ENCODE results near the gene RAD51B.

The RAD51B gene

GRCh38 chr14:68644101-68644500 lies 824.5 kb downstream of the RAD51B start:
- in situ Hi-C loops (cut with HindIII; ENCODE audit: low sequenced_read_pairs), result no loop called here
- H3K4me3 ChIP-seq (ENCODE audit: low read depth, low read length), result no peak overlapping the region
- DNase-seq (ENCODE audit: low read depth, low spot score), result no peak
- TF ChIP-seq, protein P1, sequence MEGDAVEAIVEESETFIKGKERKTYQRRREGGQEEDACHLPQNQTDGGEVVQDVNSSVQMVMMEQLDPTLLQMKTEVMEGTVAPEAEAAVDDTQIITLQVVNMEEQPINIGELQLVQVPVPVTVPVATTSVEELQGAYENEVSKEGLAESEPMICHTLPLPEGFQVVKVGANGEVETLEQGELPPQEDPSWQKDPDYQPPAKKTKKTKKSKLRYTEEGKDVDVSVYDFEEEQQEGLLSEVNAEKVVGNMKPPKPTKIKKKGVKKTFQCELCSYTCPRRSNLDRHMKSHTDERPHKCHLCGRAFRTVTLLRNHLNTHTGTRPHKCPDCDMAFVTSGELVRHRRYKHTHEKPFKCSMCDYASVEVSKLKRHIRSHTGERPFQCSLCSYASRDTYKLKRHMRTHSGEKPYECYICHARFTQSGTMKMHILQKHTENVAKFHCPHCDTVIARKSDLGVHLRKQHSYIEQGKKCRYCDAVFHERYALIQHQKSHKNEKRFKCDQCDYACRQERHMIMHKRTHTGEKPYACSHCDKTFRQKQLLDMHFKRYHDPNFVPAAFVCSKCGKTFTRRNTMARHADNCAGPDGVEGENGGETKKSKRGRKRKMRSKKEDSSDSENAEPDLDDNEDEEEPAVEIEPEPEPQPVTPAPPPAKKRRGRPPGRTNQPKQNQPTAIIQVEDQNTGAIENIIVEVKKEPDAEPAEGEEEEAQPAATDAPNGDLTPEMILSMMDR (IDR thresholded peaks at IDR 0.05; ENCODE audit: low read depth, low read length), result no peak

GRCh38 chr14:68645371-68645770 lies 825.8 kb downstream of the RAD51B start:
- no peak for DNase-seq (ENCODE audit: low read depth, low spot score)
- in situ Hi-C loops (cut with HindIII; ENCODE audit: low sequenced_read_pairs), result no loop called here
- TF ChIP-seq, protein P1 (IDR thresholded peaks at IDR 0.05; ENCODE audit: low read depth, low read length), result no peak

GRCh38 chr14:68649476-68650189 lies 830.1 kb downstream of the RAD51B start:
- no peak overlapping the region for H3K4me3 ChIP-seq (ENCODE audit: low read depth, low read length)
- TF ChIP-seq, protein P1 (IDR thresholded peaks at IDR 0.05; ENCODE audit: low read depth, low read length), result no peak
- in situ Hi-C loops (cut with HindIII; ENCODE audit: low sequenced_read_pairs), result no loop called here
- DNase-seq (ENCODE audit: low read depth, low spot score), result peak; percentile 38

More at GRCh38 chr14:68645371-68645770, 825.8 kb downstream of the RAD51B start:
- H3K4me3 ChIP-seq (ENCODE audit: low read depth, low read length), result no peak overlapping the region

DNA sequence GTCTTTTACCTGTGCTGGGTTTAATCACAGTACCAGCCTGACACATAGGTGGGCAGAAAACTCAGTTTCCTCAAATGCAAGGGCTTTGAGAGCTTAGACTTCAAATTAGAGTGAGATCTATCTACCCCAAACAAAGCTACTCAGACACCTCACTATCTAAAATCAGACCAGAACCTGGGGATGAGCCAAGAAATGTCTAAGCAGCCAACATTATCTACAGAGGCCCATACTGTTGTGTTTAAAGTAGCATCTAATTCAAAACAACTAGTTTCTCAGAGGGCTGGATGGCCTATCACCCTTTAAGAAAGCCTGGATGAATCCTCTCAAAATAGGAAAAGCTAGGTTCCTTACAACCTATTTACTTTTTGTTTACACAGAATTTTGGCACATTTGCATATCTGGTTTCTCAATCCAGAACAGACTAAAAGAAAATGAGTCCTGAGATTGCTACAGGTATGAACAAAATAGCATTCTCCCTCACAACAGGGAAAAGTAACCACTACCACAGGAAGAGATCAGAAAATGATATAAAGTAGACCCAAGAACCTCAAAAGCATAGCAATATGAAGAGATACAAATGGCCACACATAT lies 830.9 kb downstream of the RAD51B start:
- H3K4me3 ChIP-seq (ENCODE audit: low read depth, low read length), result no peak overlapping the region
- TF ChIP-seq, protein P1 (IDR thresholded peaks at IDR 0.05; ENCODE audit: low read depth, low read length), result no peak
- in situ Hi-C loops (cut with HindIII; ENCODE audit: low sequenced_read_pairs), result no loop called here
- no peak for DNase-seq (ENCODE audit: low read depth, low spot score)

GRCh38 chr14:68651075-68651474 lies 831.5 kb downstream of the RAD51B start:
- no peak for DNase-seq (ENCODE audit: low read depth, low spot score)
- TF ChIP-seq, protein P1 (IDR thresholded peaks at IDR 0.05; ENCODE audit: low read depth, low read length), result no peak
- in situ Hi-C loops (cut with HindIII; ENCODE audit: low sequenced_read_pairs), result no loop called here
- no peak overlapping the region for H3K4me3 ChIP-seq (ENCODE audit: low read depth, low read length)

- H3K4me3 ChIP-seq (ENCODE audit: low read depth, low read length), result no peak overlapping the region
- DNase-seq (ENCODE audit: low read depth, low spot score), result no peak
- TF ChIP-seq, protein P1 (IDR thresholded peaks at IDR 0.05; ENCODE audit: low read depth, low read length), result no peak
- in situ Hi-C loops (cut with HindIII; ENCODE audit: low sequenced_read_pairs), result no loop called here
Observed at GRCh38 chr14:68651652-68652432, 832.3 kb downstream of the RAD51B start.
